ENCODE data around the gene ABI2. TPM values are rescaled to one million over a fixed set of nuclear protein-coding genes. Genes with fewer than 3 reads are reported as not detected.

The ABI2 gene
- total RNA-seq, result 23.6 and 40.0 TPM in 2 replicates

DNA sequence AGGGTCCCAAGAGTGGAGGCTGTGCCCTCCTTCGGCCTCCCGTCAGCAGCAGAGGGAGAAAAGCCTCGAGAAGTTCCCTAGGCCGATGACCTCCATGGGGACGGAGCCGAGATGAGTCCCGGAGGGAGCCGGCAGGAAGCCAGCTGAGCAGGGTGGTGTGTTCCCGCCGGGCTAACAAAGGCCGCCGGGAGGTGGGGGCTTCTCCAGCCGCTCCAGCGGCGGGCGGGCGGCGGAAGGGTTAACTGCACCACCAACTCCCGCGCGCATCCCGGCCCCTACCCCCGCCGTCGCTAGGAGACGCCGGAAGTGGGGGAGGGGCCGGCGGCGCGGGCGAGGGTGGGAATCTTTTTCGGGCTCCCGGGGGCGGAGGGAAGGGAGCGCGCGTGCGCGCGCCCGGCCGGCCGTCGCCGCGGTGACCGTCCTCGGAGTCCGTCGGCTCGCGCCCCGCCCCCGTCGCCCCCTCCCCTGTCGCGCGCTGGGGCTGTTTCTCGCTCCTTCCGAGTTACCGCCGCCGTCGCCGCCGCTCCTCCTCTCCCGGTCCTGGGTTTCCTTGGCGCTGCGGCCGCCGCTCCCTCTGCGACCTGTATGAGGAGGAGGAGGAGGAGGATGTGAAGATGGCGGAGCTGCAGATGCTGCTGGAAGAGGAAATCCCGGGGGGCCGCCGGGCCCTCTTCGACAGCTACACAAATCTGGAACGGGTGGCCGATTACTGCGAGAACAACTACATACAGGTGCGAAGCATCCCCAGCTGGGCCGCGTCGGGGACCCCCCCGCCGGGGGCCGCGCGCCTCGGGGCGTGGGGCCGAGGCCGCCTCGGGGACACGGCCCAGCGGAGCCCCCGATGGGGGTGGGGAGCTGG, at the start of gene ABI2:
Gene ABI2, plus strand, starts transcription at position 494 of the 859 bp plus-strand sequence. Its CDS starts 121 bp downstream, at position 615.

Other genes with a start within 250 kb of the ABI2 start
- gene CYP20A1, start 89.4 kb upstream of the ABI2 start, total RNA-seq, result 25.7 and 34.5 TPM in 2 replicates
- 31.4 and 38.3 TPM in 2 replicates for gene RAPH1, start 206.9 kb downstream of the ABI2 start, total RNA-seq